SHP77 (cell line): ENCODE results near the gene GOSR1.

ENCODE experiments used
- DNase-seq, 2 experiments: peaks; one replicate each; lab custom pipeline; 2025; lab: John Stamatoyannopoulos, UW

GOSR1 gene

GRCh38 chr17:30576326-30576861 lies 99.2 kb downstream of the GOSR1 start:
- DNase-seq: no peak
